Esophagus muscularis mucosa (tissue), 3 donors: Measurements from ENCODE around the gene KRTCAP3.

ENCODE experiments used
- CTCF ChIP-seq, 3 experiments: fragments of 200-600 bp in 2 of 3; fragments of 450-650 bp in 1 of 3; sonication (generic) in 2 of 3; IDR thresholded peaks; one replicate each; pipeline ENCODE4 v1.5.1; 2017 to 2019; ENCODE audit warnings: antibody characterized with exemption in 3 of 3, mild to moderate bottlenecking in 2 of 3, moderate library complexity in 1 of 3
- EP300 ChIP-seq: sonication (generic); formaldehyde crosslinking; IDR thresholded peaks from one replicate; pipeline ENCODE4 v1.6.1; 2017; ENCODE audit warnings: antibody characterized with exemption

- TF ChIP-seq EP300 (no peak), CTCF (IDR thresholded peaks at IDR 0.05) (no peak)
Measured at GRCh38 chr2:27420996-27421395, 21.2 kb upstream of the KRTCAP3 start.
